Thoracic aorta (tissue), 2 donors: ENCODE results near the gene ATP2A3. TPM values are rescaled to one million over a fixed set of nuclear protein-coding genes. Genes with fewer than 3 reads are reported as not detected.

Source experiments
- ATAC-seq: fragments of 150-250 bp; one replicate; pipeline ENCODE4 v1.8.0; 2017; ENCODE audit warnings: low read depth; ENCODE audit not compliant: insufficient number of reproducible peaks, low FRiP score
- DNase-seq: peaks from one replicate; pipeline ENCODE4 v3.0.0-alpha.2; 2020; ENCODE audit warnings: low spot score
- H3K27ac ChIP-seq, 2 donors: fragments of 200-600 bp; sonication (generic); 1 replicate in 1 of 2; 2 replicates in 1 of 2; pipeline ENCODE4 v1.5.1; 2016; ENCODE audit warnings: mild to moderate bottlenecking in 2 of 2, moderate library complexity in 2 of 2
- H3K27me3 ChIP-seq: fragments of 200-600 bp; sonication (generic); replicated peaks from 2 replicates; pipeline ENCODE4 v1.6.0; 2016; ENCODE audit warnings: mild to moderate bottlenecking; ENCODE audit not compliant: insufficient read depth
- H3K36me3 ChIP-seq: fragments of 200-600 bp; sonication (generic); one replicate; pipeline ENCODE4 v1.5.1; 2016
- H3K4me1 ChIP-seq, 2 donors: fragments of 200-600 bp; sonication (generic); 1 replicate in 1 of 2; 2 replicates in 1 of 2; pipeline versions ENCODE4 v1.5.1 to v1.6.0; 2016; ENCODE audit warnings: low read depth in 2 of 2, mild to moderate bottlenecking in 1 of 2; ENCODE audit not compliant: control insufficient read depth in 1 of 2
- H3K4me3 ChIP-seq: fragments of 200-600 bp; sonication (generic); 2 replicates; pipeline ENCODE4 v1.5.1; 2016; ENCODE audit warnings: mild to moderate bottlenecking
- H3K9me3 ChIP-seq: fragments of 200-600 bp; sonication (generic); 2 replicates; pipeline ENCODE4 v1.5.1; 2016
- total RNA-seq, 2 donors: library from RNA; depleted of rRNA; stranded (reverse); fragments of >200 nt; gene quantifications; one replicate each; pipeline versions ENCODE4 v1.1.0 to v1.2.3, GENCODE V29; 2016
- TF ChIP-seq, protein P1 (sequence below): fragments of 200-600 bp; sonication (generic); IDR thresholded peaks from one replicate; pipeline ENCODE4 v1.5.1; 2019; ENCODE audit warnings: antibody characterized with exemption

ATP2A3 gene
- total RNA-seq, 2 donors from 2014 or later: 37.2 to 50.4 TPM

DNA sequence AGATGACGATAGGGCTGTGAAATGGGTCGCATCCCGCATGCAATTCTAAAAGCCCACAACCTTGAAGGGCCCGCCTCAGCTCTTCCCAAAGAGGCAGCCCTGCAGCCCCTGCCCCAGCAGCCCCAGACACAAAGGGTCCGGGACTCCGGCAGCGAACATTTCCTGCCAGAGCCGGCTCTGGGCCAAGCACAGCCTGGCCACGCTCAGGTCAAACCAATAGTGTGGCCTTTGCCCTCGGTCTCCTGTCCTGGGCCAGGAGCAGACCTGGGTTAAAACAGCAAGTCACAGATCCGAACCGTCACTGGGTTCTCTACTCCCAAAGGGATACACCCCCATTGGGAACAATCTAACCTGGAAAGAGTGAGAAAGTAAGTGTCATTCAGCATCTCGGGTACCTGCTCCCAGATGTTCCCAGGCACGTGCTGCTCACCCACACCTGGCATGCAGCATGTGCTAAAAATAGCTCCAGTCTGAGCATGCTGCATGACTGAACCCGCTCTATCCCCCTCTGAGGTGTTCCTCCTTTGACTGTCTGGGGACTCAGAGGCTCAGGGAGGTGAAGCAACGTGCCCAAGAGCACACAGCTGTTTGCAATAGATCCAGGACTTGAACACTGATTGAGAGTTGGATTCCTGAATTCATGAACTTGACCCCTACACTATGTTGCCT is 22.2 kb upstream of the ATP2A3 start:
- ATAC-seq (no peak), DNase-seq (no peak)
- TF ChIP-seq, protein P1, sequence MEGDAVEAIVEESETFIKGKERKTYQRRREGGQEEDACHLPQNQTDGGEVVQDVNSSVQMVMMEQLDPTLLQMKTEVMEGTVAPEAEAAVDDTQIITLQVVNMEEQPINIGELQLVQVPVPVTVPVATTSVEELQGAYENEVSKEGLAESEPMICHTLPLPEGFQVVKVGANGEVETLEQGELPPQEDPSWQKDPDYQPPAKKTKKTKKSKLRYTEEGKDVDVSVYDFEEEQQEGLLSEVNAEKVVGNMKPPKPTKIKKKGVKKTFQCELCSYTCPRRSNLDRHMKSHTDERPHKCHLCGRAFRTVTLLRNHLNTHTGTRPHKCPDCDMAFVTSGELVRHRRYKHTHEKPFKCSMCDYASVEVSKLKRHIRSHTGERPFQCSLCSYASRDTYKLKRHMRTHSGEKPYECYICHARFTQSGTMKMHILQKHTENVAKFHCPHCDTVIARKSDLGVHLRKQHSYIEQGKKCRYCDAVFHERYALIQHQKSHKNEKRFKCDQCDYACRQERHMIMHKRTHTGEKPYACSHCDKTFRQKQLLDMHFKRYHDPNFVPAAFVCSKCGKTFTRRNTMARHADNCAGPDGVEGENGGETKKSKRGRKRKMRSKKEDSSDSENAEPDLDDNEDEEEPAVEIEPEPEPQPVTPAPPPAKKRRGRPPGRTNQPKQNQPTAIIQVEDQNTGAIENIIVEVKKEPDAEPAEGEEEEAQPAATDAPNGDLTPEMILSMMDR: no peak
- Histone ChIP-seq H3K27me3 (no peaks in the 10 kb centered on the region), H3K4me1 (peaks cover 23 to 48% of the 10 kb centered on the region in 2 donors), H3K36me3 (no peaks in the 10 kb centered on the region), H3K27ac (no peak overlapping the region), H3K9me3 (no peaks in the 10 kb centered on the region), H3K4me3 (peak overlapping the region; percentile 7)

DNA sequence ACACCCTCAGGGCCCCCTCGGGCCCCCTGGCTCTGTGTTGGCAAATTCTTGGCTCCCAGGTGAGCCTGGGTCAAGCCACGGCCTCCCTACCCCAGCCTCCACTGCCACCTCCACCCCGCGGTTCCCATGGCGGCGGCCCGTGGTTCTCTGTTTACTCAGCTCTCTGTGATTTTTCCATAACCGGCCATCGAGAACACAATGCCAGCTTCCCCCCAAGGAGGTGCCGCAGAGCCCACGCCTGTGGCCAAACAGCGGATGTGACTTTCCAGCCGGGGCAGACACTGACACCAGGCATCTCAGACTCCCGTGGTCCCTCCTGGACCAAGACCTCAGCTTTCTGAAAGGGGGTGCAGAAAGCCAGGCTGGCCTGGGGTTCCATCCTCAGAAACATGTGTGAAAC is 21.6 kb upstream of the ATP2A3 start:
- Histone ChIP-seq H3K9me3 (no peaks in the 10 kb centered on the region), H3K27me3 (no peaks in the 10 kb centered on the region), H3K36me3 (no peaks in the 10 kb centered on the region), H3K4me3 (peak overlapping the region; percentile 7), H3K27ac (no peak overlapping the region), H3K4me1 (peaks cover 23 to 48% of the 10 kb centered on the region in 2 donors)
- TF ChIP-seq, protein P1: no peak
- ATAC-seq: no peak
- no peak for DNase-seq

DNA sequence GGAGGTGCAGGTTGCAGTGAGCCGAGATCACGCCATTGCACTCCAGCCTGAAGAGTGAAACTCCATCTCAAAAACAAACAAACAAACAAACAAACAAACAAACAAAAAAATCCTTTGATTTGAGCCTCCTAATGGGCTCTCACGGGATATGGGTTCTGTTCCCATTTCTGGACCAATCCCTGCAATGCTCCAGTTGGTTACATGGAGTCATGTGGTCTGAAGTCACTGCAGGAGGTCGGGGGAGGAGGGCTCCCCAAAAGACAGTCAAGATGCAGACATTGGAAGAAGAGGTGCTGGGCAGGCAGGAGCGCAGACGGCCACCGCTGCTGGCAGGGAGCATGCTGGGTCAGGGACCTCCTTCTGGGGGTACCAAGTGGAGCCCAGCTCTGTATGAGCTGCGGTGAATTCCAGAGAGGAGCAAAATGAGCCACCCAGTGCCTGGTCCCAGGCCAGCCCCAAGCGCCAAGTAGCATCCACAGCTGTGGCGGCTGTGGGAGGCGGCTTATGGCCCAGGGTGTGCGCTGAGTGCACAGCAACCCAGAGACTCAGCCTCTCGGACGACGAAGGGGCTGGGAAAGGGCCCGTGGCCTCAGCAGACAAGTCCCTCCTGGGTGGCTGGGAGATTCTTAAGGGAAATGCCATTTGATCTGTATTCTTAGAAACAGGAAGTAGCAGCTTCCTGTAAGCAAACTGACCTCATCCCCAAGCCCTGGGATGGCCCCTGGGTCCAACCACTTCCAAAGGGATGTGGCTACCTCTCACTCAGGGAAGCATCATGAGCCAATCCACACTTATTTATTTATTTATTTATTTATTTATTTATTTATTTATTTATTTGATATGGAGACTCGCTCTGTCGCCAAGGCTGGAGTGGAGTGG is 19.6 kb upstream of the ATP2A3 start:
- ATAC-seq (no peak), DNase-seq (no peak)
- H3K9me3 ChIP-seq: peaks cover 6% of the 10 kb centered on the region
- no peaks in the 10 kb centered on the region for H3K36me3 ChIP-seq
- H3K27ac ChIP-seq: no peak overlapping the region
- peaks cover 17 to 31% of the 10 kb centered on the region in 2 donors for H3K4me1 ChIP-seq
- TF ChIP-seq, protein P1: no peak
- no peak overlapping the region for H3K4me3 ChIP-seq
- no peaks in the 10 kb centered on the region for H3K27me3 ChIP-seq

DNA sequence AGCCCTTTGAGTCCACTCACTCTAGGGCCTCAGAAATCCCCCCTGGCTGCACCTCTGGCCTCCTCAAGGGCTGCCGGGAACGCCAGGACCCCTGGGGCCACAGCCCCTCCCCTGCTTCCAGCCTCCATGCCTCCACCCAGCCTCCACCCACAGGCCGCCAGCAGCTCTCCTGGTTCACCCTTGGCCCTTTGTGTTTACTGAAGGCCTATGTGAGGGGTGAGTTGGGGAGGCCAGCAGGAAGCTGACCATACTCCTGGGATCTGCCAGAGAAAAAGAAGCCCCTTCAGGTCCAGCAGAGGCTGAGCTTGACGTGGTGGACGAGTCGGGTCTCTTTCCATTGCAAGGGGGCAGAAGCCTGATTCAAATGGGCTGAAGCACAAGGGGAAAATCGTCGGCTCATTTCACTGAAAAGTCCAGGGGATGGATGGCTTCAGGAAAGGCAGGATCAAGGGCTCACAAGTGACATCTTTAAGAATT is 18.3 kb upstream of the ATP2A3 start:
- DNase-seq: no peak
- H3K27ac ChIP-seq: no peak overlapping the region
- peaks cover 9 to 33% of the 10 kb centered on the region in 2 donors for H3K4me1 ChIP-seq
- no peaks in the 10 kb centered on the region for H3K36me3 ChIP-seq
- peaks cover 8% of the 10 kb centered on the region for H3K9me3 ChIP-seq
- TF ChIP-seq, protein P1: no peak
- ATAC-seq: no peak
- no peak overlapping the region for H3K4me3 ChIP-seq
- no peaks in the 10 kb centered on the region for H3K27me3 ChIP-seq

DNA sequence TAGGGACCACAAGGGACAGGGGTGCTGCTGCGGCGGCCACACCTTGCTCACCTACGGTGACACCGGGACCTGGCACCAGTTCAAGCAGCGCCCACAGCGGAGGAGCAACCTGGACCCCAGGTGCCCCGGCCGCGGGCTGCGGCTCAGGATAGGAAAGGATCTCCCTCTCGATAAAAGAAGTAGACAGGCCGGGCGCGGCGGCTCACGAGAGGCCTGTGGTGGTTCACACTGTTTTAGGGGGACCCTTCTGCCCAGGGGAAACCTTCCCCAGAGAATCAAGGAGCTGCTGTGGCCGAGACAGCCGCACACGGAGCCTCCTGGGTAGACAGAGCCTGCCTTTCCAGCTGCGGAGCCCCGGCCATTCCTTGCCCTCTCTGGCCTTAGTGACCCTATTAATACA is 17.9 kb upstream of the ATP2A3 start:
- Histone ChIP-seq H3K27me3 (no peaks in the 10 kb centered on the region), H3K4me3 (no peak overlapping the region), H3K27ac (no peak overlapping the region), H3K4me1 (peaks cover 12 to 37% of the 10 kb centered on the region in 2 donors), H3K36me3 (no peaks in the 10 kb centered on the region), H3K9me3 (peaks cover 8% of the 10 kb centered on the region)
- TF ChIP-seq, protein P1: no peak
- ATAC-seq: no peak
- no peak for DNase-seq
